Measurements from ENCODE around the gene N4BP3.

DNA sequence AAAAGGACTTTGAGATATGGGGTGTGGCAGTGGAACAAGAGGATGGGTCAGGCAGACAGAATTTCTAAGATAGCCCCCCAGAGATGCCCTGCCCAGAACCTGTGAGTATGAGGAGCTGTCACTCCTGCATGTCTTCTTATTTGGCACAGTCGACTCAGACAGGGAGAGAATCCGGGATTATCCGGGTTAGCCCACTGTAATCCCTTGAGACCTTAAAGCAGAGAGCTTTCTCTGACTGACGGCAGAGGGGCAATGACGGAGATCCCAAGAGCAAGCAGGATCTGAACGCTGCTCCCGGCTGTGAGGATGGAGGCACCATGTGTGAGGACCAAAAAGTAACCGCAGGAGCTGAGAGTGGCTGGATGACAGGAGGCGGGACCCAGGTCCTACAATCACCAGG, 49.1 kb downstream of the N4BP3 start:
- TF ChIP-seq, protein P1, sequence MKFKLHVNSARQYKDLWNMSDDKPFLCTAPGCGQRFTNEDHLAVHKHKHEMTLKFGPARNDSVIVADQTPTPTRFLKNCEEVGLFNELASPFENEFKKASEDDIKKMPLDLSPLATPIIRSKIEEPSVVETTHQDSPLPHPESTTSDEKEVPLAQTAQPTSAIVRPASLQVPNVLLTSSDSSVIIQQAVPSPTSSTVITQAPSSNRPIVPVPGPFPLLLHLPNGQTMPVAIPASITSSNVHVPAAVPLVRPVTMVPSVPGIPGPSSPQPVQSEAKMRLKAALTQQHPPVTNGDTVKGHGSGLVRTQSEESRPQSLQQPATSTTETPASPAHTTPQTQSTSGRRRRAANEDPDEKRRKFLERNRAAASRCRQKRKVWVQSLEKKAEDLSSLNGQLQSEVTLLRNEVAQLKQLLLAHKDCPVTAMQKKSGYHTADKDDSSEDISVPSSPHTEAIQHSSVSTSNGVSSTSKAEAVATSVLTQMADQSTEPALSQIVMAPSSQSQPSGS (CRISPR knock-in tag; IDR thresholded peaks at IDR 0.05) = no peak
- TF ChIP-seq CTCF (CRISPR knock-in tag; IDR thresholded peaks at IDR 0.05) = no peak
- no peak for TF ChIP-seq TMF1 (CRISPR knock-in tag; IDR thresholded peaks at IDR 0.05; ENCODE audit: low read depth)
- no peak for TF ChIP-seq ZNF615 (CRISPR knock-in tag; IDR thresholded peaks at IDR 0.05; ENCODE audit: borderline replicate concordance)
- TF ChIP-seq MAZ (IDR thresholded peaks at IDR 0.05; ENCODE audit: borderline replicate concordance, low read depth, low read length) = no peak
- TF ChIP-seq MAZ (CRISPR knock-in tag; IDR thresholded peaks at IDR 0.05; ENCODE audit: low read depth) = no peak
- TF ChIP-seq, protein P2, sequence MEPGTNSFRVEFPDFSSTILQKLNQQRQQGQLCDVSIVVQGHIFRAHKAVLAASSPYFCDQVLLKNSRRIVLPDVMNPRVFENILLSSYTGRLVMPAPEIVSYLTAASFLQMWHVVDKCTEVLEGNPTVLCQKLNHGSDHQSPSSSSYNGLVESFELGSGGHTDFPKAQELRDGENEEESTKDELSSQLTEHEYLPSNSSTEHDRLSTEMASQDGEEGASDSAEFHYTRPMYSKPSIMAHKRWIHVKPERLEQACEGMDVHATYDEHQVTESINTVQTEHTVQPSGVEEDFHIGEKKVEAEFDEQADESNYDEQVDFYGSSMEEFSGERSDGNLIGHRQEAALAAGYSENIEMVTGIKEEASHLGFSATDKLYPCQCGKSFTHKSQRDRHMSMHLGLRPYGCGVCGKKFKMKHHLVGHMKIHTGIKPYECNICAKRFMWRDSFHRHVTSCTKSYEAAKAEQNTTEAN (CRISPR knock-in tag; conservative IDR thresholded peaks at IDR 0.05) = no peak
- no peak for TF ChIP-seq NR2F6 (IDR thresholded peaks at IDR 0.05)
- TF ChIP-seq NR2F6 (CRISPR knock-in tag; IDR thresholded peaks at IDR 0.05) = no peak
- TF ChIP-seq ZBTB14 (CRISPR knock-in tag; IDR thresholded peaks at IDR 0.05) = no peak
- TF ChIP-seq, protein P3, sequence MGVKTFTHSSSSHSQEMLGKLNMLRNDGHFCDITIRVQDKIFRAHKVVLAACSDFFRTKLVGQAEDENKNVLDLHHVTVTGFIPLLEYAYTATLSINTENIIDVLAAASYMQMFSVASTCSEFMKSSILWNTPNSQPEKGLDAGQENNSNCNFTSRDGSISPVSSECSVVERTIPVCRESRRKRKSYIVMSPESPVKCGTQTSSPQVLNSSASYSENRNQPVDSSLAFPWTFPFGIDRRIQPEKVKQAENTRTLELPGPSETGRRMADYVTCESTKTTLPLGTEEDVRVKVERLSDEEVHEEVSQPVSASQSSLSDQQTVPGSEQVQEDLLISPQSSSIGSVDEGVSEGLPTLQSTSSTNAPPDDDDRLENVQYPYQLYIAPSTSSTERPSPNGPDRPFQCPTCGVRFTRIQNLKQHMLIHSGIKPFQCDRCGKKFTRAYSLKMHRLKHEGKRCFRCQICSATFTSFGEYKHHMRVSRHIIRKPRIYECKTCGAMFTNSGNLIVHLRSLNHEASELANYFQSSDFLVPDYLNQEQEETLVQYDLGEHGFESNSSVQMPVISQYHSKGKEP (CRISPR knock-in tag; IDR thresholded peaks at IDR 0.05) = no peak
- no peak for TF ChIP-seq MYPOP (CRISPR knock-in tag; IDR thresholded peaks at IDR 0.05)
- TF ChIP-seq, protein P4, sequence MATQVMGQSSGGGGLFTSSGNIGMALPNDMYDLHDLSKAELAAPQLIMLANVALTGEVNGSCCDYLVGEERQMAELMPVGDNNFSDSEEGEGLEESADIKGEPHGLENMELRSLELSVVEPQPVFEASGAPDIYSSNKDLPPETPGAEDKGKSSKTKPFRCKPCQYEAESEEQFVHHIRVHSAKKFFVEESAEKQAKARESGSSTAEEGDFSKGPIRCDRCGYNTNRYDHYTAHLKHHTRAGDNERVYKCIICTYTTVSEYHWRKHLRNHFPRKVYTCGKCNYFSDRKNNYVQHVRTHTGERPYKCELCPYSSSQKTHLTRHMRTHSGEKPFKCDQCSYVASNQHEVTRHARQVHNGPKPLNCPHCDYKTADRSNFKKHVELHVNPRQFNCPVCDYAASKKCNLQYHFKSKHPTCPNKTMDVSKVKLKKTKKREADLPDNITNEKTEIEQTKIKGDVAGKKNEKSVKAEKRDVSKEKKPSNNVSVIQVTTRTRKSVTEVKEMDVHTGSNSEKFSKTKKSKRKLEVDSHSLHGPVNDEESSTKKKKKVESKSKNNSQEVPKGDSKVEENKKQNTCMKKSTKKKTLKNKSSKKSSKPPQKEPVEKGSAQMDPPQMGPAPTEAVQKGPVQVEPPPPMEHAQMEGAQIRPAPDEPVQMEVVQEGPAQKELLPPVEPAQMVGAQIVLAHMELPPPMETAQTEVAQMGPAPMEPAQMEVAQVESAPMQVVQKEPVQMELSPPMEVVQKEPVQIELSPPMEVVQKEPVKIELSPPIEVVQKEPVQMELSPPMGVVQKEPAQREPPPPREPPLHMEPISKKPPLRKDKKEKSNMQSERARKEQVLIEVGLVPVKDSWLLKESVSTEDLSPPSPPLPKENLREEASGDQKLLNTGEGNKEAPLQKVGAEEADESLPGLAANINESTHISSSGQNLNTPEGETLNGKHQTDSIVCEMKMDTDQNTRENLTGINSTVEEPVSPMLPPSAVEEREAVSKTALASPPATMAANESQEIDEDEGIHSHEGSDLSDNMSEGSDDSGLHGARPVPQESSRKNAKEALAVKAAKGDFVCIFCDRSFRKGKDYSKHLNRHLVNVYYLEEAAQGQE (IDR thresholded peaks at IDR 0.05; ENCODE audit: borderline replicate concordance in 1 of 2, low read depth in 1 of 2, low read length in 2 of 2) = no peak
- no peak for TF ChIP-seq SP4 (CRISPR knock-in tag; IDR thresholded peaks at IDR 0.05)
- TF ChIP-seq TGIF2 (CRISPR knock-in tag; IDR thresholded peaks at IDR 0.05) = no peak
